NCI-H187 treated with DMSO at 0.1 percent for 48 hours (cell line): Measurements from ENCODE around the gene DET1.
"Not testable (repeated sequence)": the region's sequence is repeated elsewhere in the genome, so short reads cannot be mapped to it uniquely, and the experiment has no call there.

Source experiments
- DNase-seq: peaks from one replicate; lab custom pipeline; 2025; lab: John Stamatoyannopoulos, UW

The DET1 gene

DNA sequence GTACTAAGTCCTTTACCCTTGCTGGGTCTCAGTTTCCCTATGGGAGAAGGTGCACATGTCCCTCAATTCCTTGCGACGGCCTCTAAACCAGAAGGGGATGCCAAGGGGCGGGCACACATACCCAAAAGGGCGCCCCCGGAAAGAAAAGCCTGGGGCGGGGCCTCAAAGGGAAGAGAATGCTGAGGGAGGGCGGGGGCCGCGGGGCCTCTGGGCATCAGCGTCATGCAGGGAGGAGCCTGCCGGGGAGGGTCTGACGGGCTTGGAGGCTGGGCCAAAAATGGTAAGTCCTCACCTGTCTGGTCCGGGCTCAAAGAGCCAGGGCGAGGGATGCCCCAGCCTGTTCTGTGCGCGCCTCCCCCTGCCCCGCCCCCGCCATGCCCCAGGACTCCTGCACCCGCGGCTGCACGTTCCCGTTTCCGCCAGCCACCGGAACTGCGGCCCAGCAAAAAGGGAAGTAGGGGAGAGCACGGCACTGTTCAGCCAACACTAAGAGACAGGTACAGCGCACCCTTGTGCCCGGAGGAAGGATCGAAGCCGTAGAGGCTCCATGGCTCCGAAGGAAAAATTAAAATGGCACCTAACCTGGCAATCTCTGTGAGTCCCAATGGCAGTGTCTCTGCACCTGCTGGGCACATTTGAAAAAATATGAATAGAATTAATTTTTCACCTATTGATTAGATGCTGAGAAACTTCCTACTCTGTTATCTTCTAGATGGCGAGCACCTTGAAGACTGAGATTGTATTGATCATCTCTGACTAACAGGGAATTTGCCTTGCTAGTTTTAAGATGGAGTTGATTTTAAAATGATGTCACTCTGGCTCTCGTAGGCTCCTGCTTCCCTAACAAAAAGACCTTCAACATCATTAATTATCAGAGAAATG is at the start of gene DET1:
TSS of gene DET1 (minus strand) at position 434 of the 882 bp plus-strand sequence. CDS start 14,976 bp downstream, outside the sequence.
- DNase-seq, result peak; percentile 92

DNA sequence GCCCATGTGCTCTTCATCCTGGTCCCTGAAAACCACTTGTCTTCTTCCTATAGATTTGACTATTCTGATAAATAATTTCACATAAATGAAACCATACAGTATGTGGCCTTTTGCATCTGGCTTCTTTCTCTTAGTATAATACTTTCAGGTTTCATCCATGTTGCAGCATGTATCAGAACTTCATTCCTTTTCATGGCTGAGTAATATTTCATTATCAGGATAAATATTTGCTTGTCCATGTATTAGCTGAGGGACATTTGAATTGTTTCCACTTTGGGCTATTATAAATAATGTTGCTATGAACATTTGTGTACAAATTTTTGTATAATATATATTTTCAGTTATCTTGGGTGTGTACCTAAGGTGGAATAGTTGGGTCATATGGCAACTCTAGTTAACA is 44.9 kb upstream of the DET1 start:
- no peak for DNase-seq

DNA sequence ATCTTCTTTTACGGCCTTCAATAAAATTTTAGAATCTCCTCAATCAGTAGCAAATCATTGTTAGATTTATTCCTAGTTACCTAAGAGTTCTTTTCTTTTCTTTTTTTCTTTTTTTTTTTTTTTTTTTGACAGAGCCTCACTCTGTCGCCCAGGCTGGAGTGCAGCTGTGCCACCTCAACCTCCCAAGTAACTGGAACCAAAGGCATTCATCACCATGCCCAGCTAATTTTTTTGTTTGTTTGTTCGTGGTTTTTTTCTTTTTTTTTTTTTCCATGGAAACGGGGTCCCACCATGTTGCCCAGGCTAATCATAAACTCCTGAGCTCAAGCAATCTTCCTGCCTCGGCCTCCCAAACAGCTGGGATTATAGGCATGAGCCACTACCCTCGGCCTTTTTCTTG is 44.3 kb upstream of the DET1 start:
- DNase-seq, result no peak

DNA sequence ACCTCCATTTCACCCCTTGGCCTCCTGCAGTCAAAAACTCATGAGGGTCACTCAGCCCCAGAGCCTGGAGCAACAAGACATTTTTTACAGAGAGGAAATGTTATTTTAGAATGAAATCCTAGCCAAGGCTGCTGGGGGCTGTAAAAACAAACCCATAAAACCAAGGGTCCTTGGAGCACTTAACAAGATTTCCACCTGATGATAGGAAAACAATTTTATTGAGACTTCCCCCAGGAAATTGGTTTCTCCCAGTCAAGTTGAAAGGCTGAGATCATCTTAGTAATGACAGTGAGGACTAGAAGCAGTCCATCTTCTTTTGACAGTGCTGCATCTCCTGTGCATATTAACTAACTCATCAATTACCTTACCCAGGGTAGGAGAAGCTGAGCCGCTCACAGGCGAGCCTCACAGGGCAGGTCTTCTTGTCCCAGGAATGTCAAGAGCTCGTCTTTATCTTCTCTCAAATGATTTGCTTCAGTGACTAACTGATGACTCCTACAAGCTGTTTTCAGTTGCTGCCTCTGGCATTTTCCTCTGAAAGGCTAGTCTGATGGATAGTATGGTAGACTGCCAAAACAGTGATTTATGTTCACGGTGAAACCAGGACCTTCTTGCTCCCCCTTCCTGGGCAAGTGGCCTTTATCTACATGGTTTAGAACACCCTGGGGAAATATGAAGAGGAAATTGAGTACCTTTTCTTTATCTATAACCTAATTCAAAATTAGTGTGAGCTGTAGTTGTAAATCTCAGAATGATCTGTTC is 40.1 kb upstream of the DET1 start:
- no peak for DNase-seq

DNA sequence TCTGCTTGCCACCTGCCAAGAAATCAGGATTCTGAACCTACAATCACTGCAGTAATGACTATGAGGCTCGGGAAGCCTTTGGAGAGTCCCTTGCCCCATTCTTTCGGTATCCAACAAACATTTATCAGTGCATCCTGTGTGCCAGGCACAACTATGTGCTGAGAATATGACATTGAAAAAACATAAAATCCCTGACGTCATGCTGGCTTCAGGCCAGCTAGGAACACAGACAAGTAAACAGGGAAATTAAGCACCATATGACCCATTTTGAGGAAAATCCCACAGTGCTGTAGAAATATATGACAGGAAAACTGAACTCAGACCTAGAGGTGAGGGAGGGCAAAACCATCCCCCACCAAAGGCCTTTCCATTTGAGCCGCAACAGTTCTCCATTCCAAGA is 34.1 kb upstream of the DET1 start:
- no peak for DNase-seq

DNA sequence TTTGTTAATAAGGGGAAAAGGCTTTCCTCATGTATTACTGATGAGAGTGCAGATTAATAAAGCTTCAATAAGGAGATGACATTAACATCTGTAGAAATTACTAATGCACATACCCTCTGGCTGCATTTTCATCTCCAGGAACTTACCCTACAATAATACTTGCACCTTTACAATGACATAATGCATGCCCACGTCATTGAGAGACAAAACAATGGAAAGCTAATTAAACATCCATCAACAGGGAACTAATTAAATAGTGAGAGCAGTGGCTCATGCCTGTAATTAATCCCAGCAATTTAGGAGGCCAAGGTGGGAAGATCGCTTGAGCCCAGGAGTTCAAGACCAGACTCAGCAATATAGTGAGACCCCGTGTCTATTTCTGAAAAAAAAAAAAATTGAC is 32.8 kb upstream of the DET1 start:
- no peak for DNase-seq

DNA sequence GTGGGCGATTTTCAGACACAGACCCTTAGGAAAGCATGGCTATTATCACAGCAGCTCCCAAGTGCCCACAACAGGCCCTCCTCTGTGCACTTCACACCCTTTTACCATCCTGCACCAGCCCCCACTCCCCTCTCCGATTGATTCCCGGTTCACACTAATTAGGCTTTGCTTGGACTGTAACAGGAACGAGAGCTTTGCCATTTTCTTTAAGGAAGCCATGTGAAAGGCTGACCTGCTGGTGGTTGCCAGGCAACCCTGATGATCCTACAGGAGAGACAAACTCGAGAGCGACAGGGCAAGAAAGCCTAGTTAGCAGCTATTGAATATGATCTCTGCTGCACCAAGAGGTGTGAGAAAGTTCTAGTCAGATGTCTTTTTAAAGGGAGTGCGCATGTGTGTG is 28.2 kb upstream of the DET1 start:
- DNase-seq, result peak; percentile 54

DNA sequence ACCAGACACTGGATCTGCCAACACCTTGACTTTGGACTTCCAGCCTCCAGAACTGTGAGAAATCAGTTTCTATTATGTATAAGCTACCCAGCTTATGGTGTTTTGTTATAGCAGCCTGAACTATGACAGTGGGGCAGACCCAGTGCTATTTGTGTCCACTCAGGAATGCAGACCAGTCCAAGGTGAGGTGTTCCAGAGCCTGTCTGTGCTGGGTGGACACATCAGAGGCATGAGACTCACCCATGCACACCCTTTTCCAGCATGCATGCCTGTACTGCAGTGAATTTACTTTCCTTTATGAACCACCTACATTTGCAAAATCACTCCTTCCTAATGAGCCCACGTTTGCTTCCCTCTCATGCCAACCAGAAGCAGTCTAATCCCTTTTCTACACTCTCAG is 27.6 kb upstream of the DET1 start:
- no peak for DNase-seq

DNA sequence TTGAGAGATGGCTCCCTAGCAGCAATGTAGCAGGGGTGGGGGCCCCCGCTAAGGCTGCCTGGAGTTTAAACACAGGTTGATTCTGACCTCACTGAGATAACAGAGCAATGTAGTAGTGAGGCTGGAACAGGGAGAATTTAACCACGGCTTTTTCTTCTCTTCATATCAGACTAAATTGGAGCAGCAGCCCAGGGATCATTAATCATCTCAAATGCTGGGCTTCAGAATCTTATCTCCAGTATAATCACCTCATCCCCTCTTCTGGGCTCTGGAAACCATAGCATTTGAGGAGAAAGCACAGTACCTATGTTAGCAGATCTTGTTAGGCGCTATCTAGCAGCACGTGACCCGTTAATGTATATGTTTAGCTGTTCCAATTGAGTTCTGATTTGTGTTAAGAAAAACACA is 25.4 kb upstream of the DET1 start:
- DNase-seq, result no peak

DNA sequence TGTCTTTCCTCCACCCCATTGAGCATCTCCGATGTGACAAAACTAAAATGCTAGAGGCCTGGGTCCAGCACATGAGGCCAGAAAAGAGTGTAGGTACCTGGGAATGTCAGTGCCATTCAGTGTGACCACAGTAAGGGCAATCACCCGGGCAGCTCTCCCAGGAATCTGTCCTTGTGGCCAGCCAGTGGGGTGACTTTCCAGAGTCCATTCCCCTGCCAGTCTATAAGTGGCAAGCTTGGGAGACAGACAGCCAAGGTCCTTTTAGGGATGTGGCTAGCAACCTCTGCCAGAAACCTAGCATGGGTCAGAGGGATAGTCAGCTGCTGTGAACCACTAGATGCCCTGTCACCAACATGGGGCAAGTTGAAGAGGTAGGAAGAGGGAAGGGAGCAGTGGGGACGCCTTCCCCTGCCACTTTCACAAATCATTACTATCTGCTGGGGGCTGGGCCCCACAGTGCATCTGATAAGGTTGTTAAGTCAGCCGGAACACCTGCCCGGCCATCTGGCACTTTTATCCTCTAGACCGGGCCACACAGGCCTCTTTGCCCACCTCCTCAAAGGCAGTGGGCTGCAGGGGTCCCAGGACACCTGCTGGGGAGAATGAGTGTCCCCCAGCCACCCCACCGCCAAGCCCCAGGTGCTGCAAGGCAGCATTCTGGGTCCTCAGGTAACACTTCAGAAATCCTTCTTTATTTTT is 24.8 kb upstream of the DET1 start:
- DNase-seq, result no peak

DNA sequence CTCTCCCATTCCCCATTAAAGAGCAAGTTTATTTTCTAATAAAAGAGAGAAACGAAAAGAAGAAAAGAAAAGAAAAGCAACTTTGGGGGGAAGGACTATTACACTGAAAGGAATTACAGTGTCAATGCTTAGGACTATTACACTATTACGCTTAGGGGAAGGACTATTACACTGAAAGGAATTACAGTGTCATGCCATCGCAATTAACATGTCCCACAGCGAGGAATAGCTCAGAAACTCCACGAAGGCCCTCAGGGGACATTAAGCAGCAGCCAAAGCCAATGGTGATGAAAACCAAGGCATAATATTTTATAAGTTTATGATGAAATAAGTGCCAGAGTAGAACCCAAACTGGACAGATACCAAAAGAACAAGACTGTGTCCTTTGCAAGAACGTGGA is 22.1 kb upstream of the DET1 start:
- no peak for DNase-seq

DNA sequence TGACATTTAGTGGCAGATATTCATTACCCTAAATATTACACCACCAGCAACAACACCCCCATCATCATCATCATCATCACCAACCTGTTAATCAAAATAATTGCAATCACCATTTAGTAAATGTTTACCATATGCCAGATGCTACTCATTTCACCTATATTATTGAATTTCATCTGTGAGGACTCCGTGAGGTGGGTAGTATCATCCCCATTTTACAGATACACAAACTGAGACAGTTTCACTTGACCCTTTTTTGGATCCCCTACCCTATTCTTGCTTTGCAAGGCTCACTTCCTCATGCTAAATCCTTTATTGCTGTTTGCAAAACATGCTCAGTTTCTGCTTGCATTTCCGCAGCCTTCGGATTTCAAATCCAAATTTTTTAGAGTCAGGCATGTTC is 18.3 kb upstream of the DET1 start:
- DNase-seq, result no peak

DNA sequence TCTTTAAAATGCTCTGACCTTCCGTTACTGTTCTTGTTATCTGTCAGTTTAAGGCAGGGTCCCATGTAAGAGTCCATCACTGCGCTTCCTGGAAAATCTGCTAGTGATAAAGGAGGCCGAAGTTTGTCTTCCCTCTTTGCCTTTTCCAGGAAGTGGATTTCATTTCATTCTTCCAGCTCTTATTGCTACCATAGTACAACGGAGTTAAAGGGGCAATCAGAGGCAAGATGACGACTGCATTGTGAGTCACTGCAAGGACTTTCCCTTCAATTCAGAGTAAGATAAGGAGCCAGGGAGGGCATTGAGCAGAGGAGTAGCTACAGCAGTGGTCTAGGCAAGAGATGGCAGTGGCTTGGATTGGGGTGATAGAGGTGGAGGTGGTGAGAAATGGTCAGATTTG is 17.2 kb upstream of the DET1 start:
- no peak for DNase-seq

DNA sequence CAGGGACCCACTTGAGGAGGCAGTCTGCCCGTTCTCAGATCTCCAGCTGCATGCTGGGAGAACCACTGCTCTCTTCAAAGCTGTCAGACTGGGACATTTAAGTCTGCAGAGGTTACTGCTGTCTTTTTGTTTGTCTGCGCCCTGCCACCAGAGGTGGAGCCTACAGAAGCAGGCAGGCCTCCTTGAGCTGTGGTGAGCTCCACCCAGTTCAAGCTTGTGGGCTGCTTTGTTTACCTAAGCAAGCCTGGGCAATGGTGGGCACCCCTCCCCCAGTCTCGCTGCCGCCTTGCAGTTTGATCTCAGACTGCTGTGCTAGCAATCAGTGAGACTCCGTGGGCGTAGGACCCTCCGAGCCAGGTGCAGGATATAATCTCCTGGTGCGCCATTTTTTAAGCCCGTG is 13.1 kb upstream of the DET1 start:
- not testable (repeated sequence) for DNase-seq

DNA sequence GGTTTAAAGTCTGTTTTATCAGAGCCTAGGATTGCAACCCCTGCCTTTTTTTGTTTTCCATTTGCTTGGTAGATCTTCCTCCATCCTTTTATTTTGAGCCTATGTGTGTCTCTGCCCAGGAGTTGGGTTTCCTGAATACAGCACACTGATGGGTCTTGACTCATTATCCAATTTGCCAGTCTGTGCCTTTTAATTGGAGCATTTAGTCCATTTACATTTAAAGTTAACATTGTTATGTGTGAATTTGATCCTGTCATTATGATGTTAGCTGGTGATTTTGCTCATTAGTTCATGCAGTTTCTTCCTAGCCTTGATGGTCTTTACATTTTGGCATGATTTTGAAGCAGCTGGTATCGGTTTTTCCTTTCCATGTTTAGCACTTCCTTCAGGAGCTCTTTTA is 11.5 kb upstream of the DET1 start:
- not testable (repeated sequence) for DNase-seq

DNA sequence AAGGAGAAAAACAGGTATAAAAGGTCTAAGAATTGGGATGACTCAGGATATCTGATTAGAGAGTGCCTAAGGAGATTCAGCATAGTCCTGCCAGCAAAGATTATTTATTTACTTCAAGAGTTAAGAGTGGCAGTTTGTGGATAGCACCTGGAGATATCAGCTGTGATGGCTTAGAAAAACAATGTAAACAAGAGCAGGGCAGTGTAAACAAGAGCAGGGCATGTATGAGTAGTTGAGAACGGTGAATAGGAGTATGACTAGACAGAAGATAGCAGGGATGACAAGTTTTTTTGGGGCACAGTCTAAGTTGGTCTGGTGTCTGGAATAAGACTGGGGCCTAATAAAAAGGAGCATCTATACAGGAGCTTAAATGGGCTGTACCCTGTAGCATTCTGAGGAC is 1.5 kb upstream of the DET1 start:
- DNase-seq, result not testable (repeated sequence)

DNA sequence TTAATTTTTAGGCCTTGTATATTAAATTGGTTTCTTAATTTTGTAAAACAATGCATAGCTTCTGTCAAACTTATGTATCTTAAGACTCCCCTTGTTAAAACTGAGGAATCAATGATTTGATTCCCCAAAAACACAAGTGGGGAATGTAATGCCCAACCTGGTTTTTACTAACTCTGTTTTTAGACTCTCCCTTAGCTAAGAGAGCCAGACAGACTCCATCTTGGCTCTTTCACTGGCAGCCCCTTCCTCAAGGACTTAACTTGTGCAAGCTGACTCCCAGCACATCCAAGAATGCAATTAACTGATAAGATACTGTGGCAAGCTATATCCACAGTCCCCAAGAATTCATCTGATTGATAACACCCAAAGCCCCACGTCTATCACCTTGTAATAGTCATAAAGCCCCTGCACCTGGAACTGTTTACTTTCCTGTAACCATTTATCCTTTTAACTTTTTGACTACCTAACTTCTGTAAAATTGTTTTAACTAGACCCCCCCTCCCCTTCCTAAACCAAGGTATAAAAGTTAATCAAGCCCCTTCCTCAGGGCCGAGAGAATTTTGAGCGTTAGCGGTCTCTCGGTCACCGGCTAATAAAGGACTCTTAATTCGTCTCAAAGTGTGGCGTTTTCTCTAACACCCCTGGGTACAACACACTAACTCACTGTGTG is 768 bp downstream of the DET1 start:
- not testable (repeated sequence) for DNase-seq

DNA sequence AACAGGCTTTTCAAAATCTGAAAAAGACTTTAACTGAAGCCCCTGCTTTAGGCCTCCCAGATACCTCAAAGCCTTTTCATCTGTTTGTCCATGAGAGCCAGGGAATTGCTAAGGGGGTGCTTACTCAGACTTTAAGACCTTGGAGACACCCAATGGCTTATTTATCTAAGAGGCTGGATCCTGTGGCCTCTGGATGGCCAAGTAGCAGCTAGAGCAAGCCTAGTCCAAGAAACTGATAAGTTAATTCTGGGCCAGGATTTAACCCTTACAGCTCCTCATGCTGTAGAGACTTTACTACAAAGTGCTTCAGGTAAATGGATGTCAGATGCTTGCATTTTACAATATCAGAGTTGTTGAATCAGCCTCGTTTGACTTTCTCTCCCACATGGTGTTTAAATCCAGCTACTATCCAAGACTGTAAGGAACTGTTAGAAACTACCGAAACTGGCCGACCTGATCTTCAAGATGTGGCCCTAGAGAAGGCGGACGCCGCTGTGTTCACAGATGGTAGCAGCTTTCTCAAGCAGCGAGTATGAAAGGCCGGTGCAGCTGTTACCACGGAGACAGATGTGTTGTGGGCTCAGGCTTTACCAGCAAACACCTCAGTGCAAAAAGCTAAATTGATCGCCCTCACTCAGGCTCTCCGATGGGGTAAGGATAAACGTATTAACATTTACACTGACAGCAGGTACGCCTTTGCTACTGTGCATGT is 3.3 kb downstream of the DET1 start:
- DNase-seq, result no peak

DNA sequence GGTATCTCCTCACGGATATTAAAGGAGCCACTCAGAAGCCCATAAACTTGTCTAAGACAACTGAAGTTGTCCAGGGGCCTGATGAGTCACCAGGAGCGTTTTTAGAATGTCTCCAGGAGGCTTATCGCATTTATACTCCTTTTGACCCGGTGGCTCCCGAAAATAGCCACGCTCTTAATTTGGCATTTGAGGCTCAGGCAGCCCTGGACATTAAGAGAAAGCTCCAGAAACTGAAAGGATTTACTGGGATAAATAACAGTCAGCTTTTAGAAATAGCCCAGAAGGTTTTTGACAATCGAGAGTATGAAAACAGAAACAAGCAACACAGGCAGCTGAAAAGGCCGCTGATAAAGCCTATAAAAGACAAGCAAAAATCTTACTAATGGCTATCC is 4.1 kb downstream of the DET1 start:
- DNase-seq, result no peak

DNA sequence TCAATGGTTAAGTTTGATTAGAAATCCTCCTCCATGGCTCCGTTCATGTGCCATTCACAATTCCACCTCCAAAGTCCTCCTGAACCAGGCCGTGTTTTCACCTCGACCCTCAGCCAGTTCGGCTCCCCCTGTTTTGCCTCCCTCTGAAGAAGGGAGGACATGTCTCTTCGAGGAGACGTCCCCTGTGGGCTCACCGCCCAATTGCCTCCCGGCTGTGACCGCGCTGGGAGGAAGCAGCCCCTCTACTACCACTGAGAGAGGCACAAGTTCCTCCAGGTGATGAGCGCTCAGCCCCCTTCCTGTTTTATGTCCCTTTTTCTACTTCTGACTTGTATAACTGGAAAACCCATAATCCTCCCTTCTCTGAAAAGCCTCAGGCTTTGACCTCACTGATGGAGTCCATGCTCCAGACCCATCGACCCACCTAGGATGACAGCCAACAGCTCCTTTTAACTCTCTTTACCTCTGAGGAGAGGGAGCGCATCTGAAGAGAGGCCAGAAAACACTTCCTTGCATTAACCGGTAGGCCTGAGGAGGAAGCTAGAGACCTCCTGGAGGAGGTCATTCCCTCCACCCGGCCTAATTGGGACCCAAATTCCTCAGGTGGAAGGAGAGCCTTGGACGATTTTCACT is 4.7 kb downstream of the DET1 start:
- no peak for DNase-seq

DNA sequence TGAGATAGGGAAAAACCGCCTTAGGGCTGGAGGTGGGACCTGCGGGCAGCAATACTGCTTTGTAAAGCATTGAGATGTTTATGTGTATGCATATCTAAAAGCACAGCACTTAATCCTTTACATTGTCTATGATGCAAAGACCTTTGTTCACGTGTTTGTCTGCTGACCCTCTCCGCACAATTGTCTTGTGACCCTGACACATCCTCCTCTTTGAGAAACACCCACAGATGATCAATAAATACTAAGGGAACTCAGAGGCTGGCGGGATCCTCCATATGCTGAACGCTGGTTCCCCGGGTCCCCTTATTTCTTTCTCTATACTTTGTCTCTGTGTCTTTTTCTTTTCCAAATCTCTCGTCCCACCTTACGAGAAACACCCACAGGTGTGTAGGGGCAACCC is 5.4 kb downstream of the DET1 start:
- not testable (repeated sequence) for DNase-seq
